Esophagus muscularis mucosa (tissue), 4 donors: ENCODE results near the gene ZNF474. TPM values are rescaled to one million over a fixed set of nuclear protein-coding genes. Genes with fewer than 3 reads are reported as not detected.
A peak's percentile ranks its signal among the peaks of the same experiment; 100 is the strongest.

Experiments
- DNase-seq: peaks from one replicate; pipeline ENCODE4 v3.0.0-alpha.2; 2017; ENCODE audit errors: extremely low spot score
- H3K27ac ChIP-seq, 4 donors: fragments of 200-600 bp; sonication (generic); replicated peaks in 1 of 4; 1 replicate in 3 of 4; 2 replicates in 1 of 4; pipeline ENCODE4 v1.5.1; 2016 to 2019; ENCODE audit warnings: mild to moderate bottlenecking in 1 of 4
- H3K27me3 ChIP-seq, 4 donors: fragments of 200-600 bp; sonication (generic); one replicate each; pipeline versions ENCODE4 v1.5.1 to v1.6.0; 2016 to 2019
- H3K36me3 ChIP-seq, 4 donors: fragments of 200-600 bp; sonication (generic); one replicate each; pipeline ENCODE4 v1.5.1; 2016 to 2019
- H3K4me1 ChIP-seq, 4 donors: fragments of 200-600 bp; sonication (generic); one replicate each; pipeline ENCODE4 v1.5.1; 2016 to 2019
- H3K4me3 ChIP-seq, 4 donors: fragments of 200-600 bp; sonication (generic); 1 replicate in 2 of 4; 2 replicates in 2 of 4; pipeline ENCODE4 v1.5.1; 2016 to 2019; ENCODE audit warnings: mild to moderate bottlenecking in 4 of 4, moderate library complexity in 1 of 4
- H3K9me3 ChIP-seq, 4 donors: fragments of 200-600 bp; sonication (generic); 1 replicate in 3 of 4; 2 replicates in 1 of 4; pipeline ENCODE4 v1.5.1; 2016 to 2019
- EP300 ChIP-seq: sonication (generic); formaldehyde crosslinking; IDR thresholded peaks from one replicate; pipeline ENCODE4 v1.6.1; 2017; ENCODE audit warnings: antibody characterized with exemption
- POLR2A ChIP-seq: fragments of 450-650 bp; IDR thresholded peaks from one replicate; pipeline ENCODE4 v1.6.1; 2017; ENCODE audit warnings: antibody characterized with exemption, moderate library complexity, mild to moderate bottlenecking, low read depth
- POLR2AphosphoS5 ChIP-seq, 2 donors: sonication (generic); formaldehyde crosslinking; IDR thresholded peaks; one replicate each; pipeline ENCODE4 v1.6.1; 2017; ENCODE audit warnings: antibody characterized with exemption in 2 of 2
- WGBS: methylation state at CpG from one replicate; pipeline ENCODE4 v1.1.5; 2018; 5-methylcytosine and 5-hydroxymethylcytosine counted together
- intact Hi-C: fragments of 100-400 bp; cut with DNase I; formaldehyde crosslinking; loops from one replicate; pipeline ENCODE4 v1.15.1; 2023
- total RNA-seq, 4 donors: library from RNA; depleted of rRNA; stranded (reverse); fragments of >200 nt; gene quantifications; one replicate each; pipeline versions ENCODE4 v1.1.0 to v1.2.1, GENCODE V29; 2016
- TF ChIP-seq, protein P1 (sequence below), 3 experiments: fragments of 200-600 bp in 2 of 3; fragments of 450-650 bp in 1 of 3; sonication (generic) in 2 of 3; IDR thresholded peaks; one replicate each; pipeline ENCODE4 v1.5.1; 2017 to 2019; ENCODE audit warnings: antibody characterized with exemption in 3 of 3, mild to moderate bottlenecking in 2 of 3, moderate library complexity in 1 of 3

Gene ZNF474
- total RNA-seq, 4 donors from 2014 or later = 0.33 to 1.8 (median 0.71) TPM; not detected in 1

DNA sequence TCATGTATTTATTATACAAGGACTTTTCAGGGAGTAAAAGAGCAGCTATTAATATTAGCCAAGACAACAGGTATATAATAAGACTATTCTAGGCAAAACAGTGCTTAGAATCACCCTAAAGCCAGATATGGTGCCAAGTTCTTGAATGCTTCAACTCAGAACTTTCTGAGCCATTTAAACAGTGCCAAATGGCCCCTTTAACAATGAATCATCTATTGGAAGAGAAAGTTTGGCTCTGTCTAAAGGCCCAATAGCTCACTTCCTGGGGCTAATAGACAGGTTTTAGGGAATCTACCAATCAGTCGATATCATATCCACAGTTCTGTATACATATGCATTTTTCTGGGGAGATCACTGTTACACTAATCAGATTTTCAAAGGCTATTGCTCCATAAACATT is 42.9 kb downstream of the ZNF474 start:
- Histone ChIP-seq H3K9me3 (no peaks in the 10 kb centered on the region), H3K4me3 (no peak overlapping the region), H3K36me3 (no peaks in the 10 kb centered on the region), H3K4me1 (peaks cover 0 to 6% (median 0%) of the 10 kb centered on the region in 4 donors), H3K27me3 (no peaks in the 10 kb centered on the region), H3K27ac (no peak overlapping the region)
- intact Hi-C loops = no loop called here
- no peak for TF ChIP-seq POLR2A
- no peak for TF ChIP-seq EP300
- TF ChIP-seq, protein P1, sequence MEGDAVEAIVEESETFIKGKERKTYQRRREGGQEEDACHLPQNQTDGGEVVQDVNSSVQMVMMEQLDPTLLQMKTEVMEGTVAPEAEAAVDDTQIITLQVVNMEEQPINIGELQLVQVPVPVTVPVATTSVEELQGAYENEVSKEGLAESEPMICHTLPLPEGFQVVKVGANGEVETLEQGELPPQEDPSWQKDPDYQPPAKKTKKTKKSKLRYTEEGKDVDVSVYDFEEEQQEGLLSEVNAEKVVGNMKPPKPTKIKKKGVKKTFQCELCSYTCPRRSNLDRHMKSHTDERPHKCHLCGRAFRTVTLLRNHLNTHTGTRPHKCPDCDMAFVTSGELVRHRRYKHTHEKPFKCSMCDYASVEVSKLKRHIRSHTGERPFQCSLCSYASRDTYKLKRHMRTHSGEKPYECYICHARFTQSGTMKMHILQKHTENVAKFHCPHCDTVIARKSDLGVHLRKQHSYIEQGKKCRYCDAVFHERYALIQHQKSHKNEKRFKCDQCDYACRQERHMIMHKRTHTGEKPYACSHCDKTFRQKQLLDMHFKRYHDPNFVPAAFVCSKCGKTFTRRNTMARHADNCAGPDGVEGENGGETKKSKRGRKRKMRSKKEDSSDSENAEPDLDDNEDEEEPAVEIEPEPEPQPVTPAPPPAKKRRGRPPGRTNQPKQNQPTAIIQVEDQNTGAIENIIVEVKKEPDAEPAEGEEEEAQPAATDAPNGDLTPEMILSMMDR (IDR thresholded peaks at IDR 0.05) = no peak
- TF ChIP-seq POLR2AphosphoS5 (IDR thresholded peaks at IDR 0.05) = no peak
- WGBS = 67% methylated on average over 1 of the region's 1 CpG
- no peak for DNase-seq

DNA sequence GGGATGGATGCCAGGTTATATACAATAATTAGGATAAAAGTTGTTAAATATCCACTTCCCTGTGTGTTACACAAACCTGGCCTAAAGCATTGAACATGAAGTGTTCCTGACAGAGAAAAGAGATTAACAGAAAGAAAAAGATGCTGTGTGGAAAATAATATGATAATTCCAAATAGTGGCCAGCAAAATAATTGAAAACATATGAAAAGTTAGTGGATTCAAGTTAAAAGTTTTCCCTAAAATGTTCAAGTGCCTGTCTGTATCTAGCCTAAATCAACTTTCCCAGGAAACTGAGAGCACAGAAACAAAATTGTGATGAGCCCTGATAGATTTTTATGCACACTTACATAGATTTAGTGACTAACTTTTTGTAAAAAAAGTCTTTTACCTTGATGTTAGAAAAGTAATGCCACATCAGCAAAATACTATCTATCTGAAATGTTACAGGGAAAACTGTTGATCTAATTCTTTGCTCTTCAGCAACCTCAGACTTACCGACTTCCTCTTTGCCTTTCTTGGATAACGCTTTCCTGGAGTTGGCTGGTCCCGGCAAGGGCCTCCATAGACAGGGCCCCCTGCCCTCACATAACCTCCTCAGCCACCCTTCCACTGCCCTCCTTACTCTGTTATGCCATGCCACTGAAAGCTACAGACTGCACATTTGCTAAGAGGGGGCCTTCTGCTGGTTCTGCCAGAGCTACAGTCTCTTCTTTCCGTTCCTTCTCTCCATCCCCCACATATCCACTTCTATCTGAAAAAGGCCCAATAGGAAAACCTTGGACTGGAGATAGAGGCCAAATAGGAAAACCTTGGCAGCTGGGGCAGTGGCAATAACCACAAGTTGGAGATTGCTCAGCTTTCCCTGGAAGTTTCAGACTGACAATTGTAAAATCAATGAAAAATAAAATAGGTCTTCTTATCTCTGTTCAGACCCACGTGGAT is 44.4 kb downstream of the ZNF474 start:
- peak overlapping the region in 1 of 4 donors; percentile 29 for H3K27ac ChIP-seq
- no peak for DNase-seq
- 63% methylated on average over 5 of the region's 5 CpGs for WGBS
- no peak overlapping the region for H3K4me3 ChIP-seq
- H3K4me1 ChIP-seq = peaks cover 0 to 6% (median 0%) of the 10 kb centered on the region in 4 donors
- TF ChIP-seq POLR2A (no peak), EP300 (no peak), POLR2AphosphoS5 (IDR thresholded peaks at IDR 0.05) (no peak)
- TF ChIP-seq, protein P1 (IDR thresholded peaks at IDR 0.05) = no peak
- H3K9me3 ChIP-seq = no peaks in the 10 kb centered on the region
- H3K36me3 ChIP-seq = no peaks in the 10 kb centered on the region
- H3K27me3 ChIP-seq = no peaks in the 10 kb centered on the region
- intact Hi-C loops = no loop called here

DNA sequence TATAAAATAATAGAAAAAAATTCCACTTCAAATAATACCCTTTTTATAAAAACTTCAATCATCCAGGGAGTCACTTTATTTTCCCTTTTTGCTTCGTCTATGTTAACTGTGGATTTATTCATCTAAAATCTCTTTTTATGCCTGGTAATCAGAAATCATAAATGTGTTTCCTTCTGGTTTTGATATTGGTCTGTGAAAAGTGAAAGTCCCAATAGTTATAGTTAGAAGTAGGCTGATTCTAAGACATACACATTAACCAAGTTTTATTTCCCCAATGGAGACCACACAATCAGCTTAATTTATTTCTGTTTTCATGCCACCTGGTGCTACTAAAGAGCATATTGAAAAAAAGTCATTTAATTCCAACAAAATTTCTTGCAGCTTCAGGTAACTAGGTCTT is 45.7 kb downstream of the ZNF474 start:
- no peak for DNase-seq
- Histone ChIP-seq H3K4me3 (no peak overlapping the region), H3K4me1 (peaks cover 0 to 6% (median 0%) of the 10 kb centered on the region in 4 donors), H3K27me3 (no peaks in the 10 kb centered on the region), H3K36me3 (no peaks in the 10 kb centered on the region), H3K9me3 (no peaks in the 10 kb centered on the region), H3K27ac (no peak overlapping the region)
- TF ChIP-seq, protein P1 (IDR thresholded peaks at IDR 0.05) = no peak
- TF ChIP-seq EP300 = no peak
- 43% methylated on average over 1 of the region's 1 CpG for WGBS
- intact Hi-C loops = no loop called here

DNA sequence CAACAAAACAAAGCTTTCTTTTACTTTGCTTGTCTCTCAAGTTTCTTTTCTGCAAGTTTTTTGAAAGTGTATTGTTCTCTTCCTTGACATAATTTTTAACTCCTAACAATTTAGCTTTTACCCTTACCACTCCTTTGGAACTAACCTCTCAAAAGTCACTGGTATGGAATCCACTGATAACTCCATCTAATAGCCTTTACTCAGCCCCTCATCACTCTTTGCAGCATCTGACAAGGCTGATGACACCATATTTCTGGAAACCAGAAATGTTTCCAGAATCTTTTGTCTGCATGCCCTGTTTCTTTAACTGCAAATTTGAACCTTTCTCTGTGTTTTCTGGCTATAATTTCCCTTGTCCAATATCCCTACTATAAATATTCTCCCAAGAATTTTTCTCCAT is 46.5 kb downstream of the ZNF474 start:
- Histone ChIP-seq H3K27ac (no peak overlapping the region), H3K27me3 (no peaks in the 10 kb centered on the region), H3K4me1 (peaks cover 3 to 13% (median 4%) of the 10 kb centered on the region in 4 donors), H3K9me3 (no peaks in the 10 kb centered on the region), H3K4me3 (no peak overlapping the region), H3K36me3 (no peaks in the 10 kb centered on the region)
- no peak for DNase-seq
- intact Hi-C loops = no loop called here
- TF ChIP-seq, protein P1 (IDR thresholded peaks at IDR 0.05) = no peak
- no peak for TF ChIP-seq POLR2A
- TF ChIP-seq EP300 = no peak
- no peak for TF ChIP-seq POLR2AphosphoS5 (IDR thresholded peaks at IDR 0.05)
